HEK293 (cell line): ENCODE data around the gene SUOX.
A peak's percentile ranks its signal among the peaks of the same experiment; 100 is the strongest.

Source experiments
- CTCF ChIA-PET: fragments of 350-600 bp; formaldehyde crosslinking; extraction: SDS; loops from one replicate; lab custom pipeline; 2021; ENCODE audit warnings: antibody characterized with exemption; lab: Yijun Ruan, JAX
- POLR2A ChIA-PET: fragments of 300-600 bp; formaldehyde crosslinking; extraction: SDS; loops from one replicate; lab custom pipeline; 2020; ENCODE audit warnings: antibody characterized with exemption, inconsistent platforms; lab: Yijun Ruan, JAX
- H3K27ac ChIP-seq: fragments of 200-500 bp; sonication (Bioruptor generic); 2 replicates; pipeline ENCODE4 v1.5.1; 2014; ENCODE audit warnings: low read depth, low read length, control low read depth, inconsistent platforms; ENCODE audit errors: extremely low read depth
- H3K36me3 ChIP-seq, 2 experiments: fragments of 200-500 bp in 1 of 2; sonication (Bioruptor generic) in 1 of 2; 1 replicate in 1 of 2; 2 replicates in 1 of 2; pipeline ENCODE4 v1.5.1; 2014 to 2017; ENCODE audit warnings: inconsistent platforms in 2 of 2, low read length in 2 of 2; ENCODE audit not compliant: control insufficient read depth in 2 of 2, insufficient read depth in 1 of 2
- H3K4me1 ChIP-seq: fragments of 200-500 bp; sonication (Bioruptor generic); 2 replicates; pipeline ENCODE4 v1.5.1; 2014; ENCODE audit warnings: mild to moderate bottlenecking, low read length, inconsistent platforms; ENCODE audit not compliant: control insufficient read depth, insufficient read depth
- H3K4me3 ChIP-seq: 2 replicates; pipeline ENCODE4 v1.5.1; 2011; ENCODE audit warnings: low read depth, mild to moderate bottlenecking, control low read depth, low read length, moderate library complexity
- H3K9me3 ChIP-seq: fragments of 200-500 bp; sonication (Bioruptor generic); 2 replicates; pipeline ENCODE4 v1.5.1; 2014; ENCODE audit warnings: low read depth, low read length, inconsistent platforms; ENCODE audit not compliant: control insufficient read depth, insufficient read depth
- GLI4 ChIP-seq: fragments of 450-650 bp; formaldehyde crosslinking; IDR thresholded peaks from 2 replicates; pipeline ENCODE4 v1.5.1; 2016; ENCODE audit warnings: missing biosample characterization, missing genetic modification characterization
- GLIS2 ChIP-seq: fragments of 450-650 bp; formaldehyde crosslinking; IDR thresholded peaks from 2 replicates; pipeline ENCODE4 v1.5.1; 2016; ENCODE audit warnings: missing biosample characterization, missing genetic modification characterization
- KLF16 ChIP-seq: fragments of 450-650 bp; formaldehyde crosslinking; IDR thresholded peaks from 2 replicates; pipeline ENCODE4 v1.5.1; 2017; ENCODE audit warnings: missing biosample characterization, missing genetic modification characterization
- OVOL3 ChIP-seq: fragments of 450-650 bp; formaldehyde crosslinking; IDR thresholded peaks from 2 replicates; pipeline ENCODE4 v1.5.1; 2016; ENCODE audit warnings: missing biosample characterization, missing genetic modification characterization
- RBAK ChIP-seq: fragments of 450-650 bp; formaldehyde crosslinking; IDR thresholded peaks from 2 replicates; pipeline ENCODE4 v1.5.1; 2016; ENCODE audit warnings: missing biosample characterization, missing genetic modification characterization
- REPIN1 ChIP-seq: fragments of 450-650 bp; formaldehyde crosslinking; IDR thresholded peaks from 2 replicates; pipeline ENCODE4 v1.5.1; 2017; ENCODE audit warnings: missing biosample characterization, missing genetic modification characterization, low read depth
- ZBTB20 ChIP-seq: fragments of 450-650 bp; formaldehyde crosslinking; IDR thresholded peaks from 2 replicates; pipeline ENCODE4 v1.5.1; 2016; ENCODE audit warnings: missing biosample characterization, missing genetic modification characterization
- ZNF132 ChIP-seq: fragments of 450-650 bp; formaldehyde crosslinking; IDR thresholded peaks from 2 replicates; pipeline ENCODE4 v1.5.1; 2017; ENCODE audit warnings: missing biosample characterization, missing genetic modification characterization, borderline replicate concordance
- ZNF157 ChIP-seq: fragments of 450-650 bp; formaldehyde crosslinking; IDR thresholded peaks from 2 replicates; pipeline ENCODE4 v1.5.1; 2016; ENCODE audit warnings: missing biosample characterization, missing genetic modification characterization
- ZNF2 ChIP-seq: fragments of 450-650 bp; formaldehyde crosslinking; IDR thresholded peaks from 2 replicates; pipeline ENCODE4 v1.5.1; 2016; ENCODE audit warnings: missing biosample characterization, missing genetic modification characterization
- ZNF214 ChIP-seq: fragments of 450-650 bp; formaldehyde crosslinking; IDR thresholded peaks from 2 replicates; pipeline ENCODE4 v1.5.1; 2017; ENCODE audit warnings: missing biosample characterization, mild to moderate bottlenecking, missing genetic modification characterization, borderline replicate concordance
- ZNF221 ChIP-seq: fragments of 450-650 bp; formaldehyde crosslinking; IDR thresholded peaks from 2 replicates; pipeline ENCODE4 v1.5.1; 2017; ENCODE audit warnings: missing biosample characterization, missing genetic modification characterization, borderline replicate concordance
- ZNF223 ChIP-seq: fragments of 450-650 bp; formaldehyde crosslinking; IDR thresholded peaks from 2 replicates; pipeline ENCODE4 v1.5.1; 2016; ENCODE audit warnings: missing biosample characterization, missing genetic modification characterization
- ZNF501 ChIP-seq: fragments of 450-650 bp; formaldehyde crosslinking; IDR thresholded peaks from 2 replicates; pipeline ENCODE4 v1.5.1; 2016; ENCODE audit warnings: missing biosample characterization, missing genetic modification characterization
- ZNF629 ChIP-seq: fragments of 450-650 bp; formaldehyde crosslinking; IDR thresholded peaks from 2 replicates; pipeline ENCODE4 v1.5.1; 2017; ENCODE audit warnings: missing biosample characterization, missing genetic modification characterization
- ZNF660 ChIP-seq: fragments of 450-650 bp; IDR thresholded peaks from 2 replicates; pipeline ENCODE4 v1.5.1; 2018; ENCODE audit warnings: missing biosample characterization, mild to moderate bottlenecking, missing genetic modification characterization
- ZNF677 ChIP-seq: fragments of 450-650 bp; IDR thresholded peaks from 2 replicates; pipeline ENCODE4 v1.5.0; 2018; ENCODE audit warnings: missing biosample characterization, mild to moderate bottlenecking, missing genetic modification characterization, moderate library complexity
- ZNF747 ChIP-seq: fragments of 450-650 bp; formaldehyde crosslinking; IDR thresholded peaks from 2 replicates; pipeline ENCODE4 v1.5.1; 2016; ENCODE audit warnings: missing biosample characterization, missing genetic modification characterization
- ZXDB ChIP-seq: fragments of 450-650 bp; formaldehyde crosslinking; IDR thresholded peaks from 2 replicates; pipeline ENCODE4 v1.5.1; 2016; ENCODE audit warnings: missing biosample characterization, missing genetic modification characterization
- TF ChIP-seq, protein P1 (sequence below): fragments of 450-650 bp; formaldehyde crosslinking; optimal IDR thresholded peaks from 2 replicates; pipeline ENCODE3; 2016; ENCODE audit warnings: missing biosample characterization, mild to moderate bottlenecking, missing genetic modification characterization
- TF ChIP-seq, protein P2 (sequence below): fragments of 450-650 bp; formaldehyde crosslinking; IDR thresholded peaks from 2 replicates; pipeline ENCODE4 v1.5.1; 2016; ENCODE audit warnings: missing biosample characterization, missing genetic modification characterization
- TF ChIP-seq, protein P3 (sequence below): fragments of 450-650 bp; formaldehyde crosslinking; IDR thresholded peaks from 2 replicates; pipeline ENCODE4 v1.5.1; 2017; ENCODE audit warnings: missing biosample characterization, mild to moderate bottlenecking, missing genetic modification characterization, moderate library complexity
- TF ChIP-seq, protein P4 (sequence below): fragments of 450-650 bp; formaldehyde crosslinking; IDR thresholded peaks from 2 replicates; pipeline ENCODE4 v1.5.1; 2016; ENCODE audit warnings: missing biosample characterization, missing genetic modification characterization
- TF ChIP-seq, protein P5 (sequence below): fragments of 450-650 bp; formaldehyde crosslinking; IDR thresholded peaks from 2 replicates; pipeline ENCODE4 v1.5.1; 2016; ENCODE audit warnings: missing biosample characterization, missing genetic modification characterization

SUOX gene

DNA sequence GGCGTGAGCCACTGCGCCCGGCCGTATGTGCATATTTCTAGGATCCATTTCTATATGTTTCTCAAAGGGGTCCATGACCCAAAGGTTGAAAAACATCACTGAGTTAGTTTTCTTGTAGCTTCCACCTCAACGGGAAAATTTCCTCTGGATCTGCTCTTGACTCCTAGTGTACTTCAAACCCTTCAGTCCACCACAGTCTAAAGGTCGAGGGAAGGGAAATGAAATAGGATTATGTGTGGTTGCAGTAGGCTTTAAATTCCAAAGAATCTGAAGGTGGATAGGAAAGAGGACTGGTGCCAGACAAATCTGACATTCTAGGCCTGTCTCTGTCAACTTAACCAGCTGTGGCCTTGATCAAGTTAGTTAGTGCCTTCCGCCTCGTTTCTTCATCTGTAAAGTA is 1.7 kb upstream of the SUOX start:
- H3K4me1 ChIP-seq, result no peaks in the 10 kb centered on the region; the same call in 1 of the 2 replicates
- CTCF ChIA-PET, result interaction anchor here (0.5 to 4.8 kb wide), 34 partner anchors 9 to 1670 kb away, joined by 3 to 46 read pairs (median 6); partner anchors contain the start of genes RAB5B, RPL41 and ZC3H10
- H3K4me3 ChIP-seq, result no peak overlapping the region
- H3K36me3 ChIP-seq, result peaks cover 29 to 50% of the 10 kb centered on the region in 2 experiments
- POLR2A ChIA-PET, result interaction anchor here (0.8 to 3.3 kb wide), 13 partner anchors 9 to 257 kb away, joined by 3 to 48 read pairs (median 4); partner anchors contain the start of genes DNAJC14 and RAB5B
- H3K9me3 ChIP-seq, result no peaks in the 10 kb centered on the region
- H3K27ac ChIP-seq, result no peak overlapping the region
- TF ChIP-seq ZNF677 (tag by site-specific recombination) (no peak), ZNF747 (tag by site-specific recombination) (no peak), OVOL3 (tag by site-specific recombination) (no peak)
- TF ChIP-seq, protein P1, sequence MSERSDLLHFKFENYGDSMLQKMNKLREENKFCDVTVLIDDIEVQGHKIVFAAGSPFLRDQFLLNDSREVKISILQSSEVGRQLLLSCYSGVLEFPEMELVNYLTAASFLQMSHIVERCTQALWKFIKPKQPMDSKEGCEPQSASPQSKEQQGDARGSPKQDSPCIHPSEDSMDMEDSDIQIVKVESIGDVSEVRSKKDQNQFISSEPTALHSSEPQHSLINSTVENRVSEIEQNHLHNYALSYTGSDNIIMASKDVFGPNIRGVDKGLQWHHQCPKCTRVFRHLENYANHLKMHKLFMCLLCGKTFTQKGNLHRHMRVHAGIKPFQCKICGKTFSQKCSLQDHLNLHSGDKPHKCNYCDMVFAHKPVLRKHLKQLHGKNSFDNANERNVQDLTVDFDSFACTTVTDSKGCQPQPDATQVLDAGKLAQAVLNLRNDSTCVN, result no peak

DNA sequence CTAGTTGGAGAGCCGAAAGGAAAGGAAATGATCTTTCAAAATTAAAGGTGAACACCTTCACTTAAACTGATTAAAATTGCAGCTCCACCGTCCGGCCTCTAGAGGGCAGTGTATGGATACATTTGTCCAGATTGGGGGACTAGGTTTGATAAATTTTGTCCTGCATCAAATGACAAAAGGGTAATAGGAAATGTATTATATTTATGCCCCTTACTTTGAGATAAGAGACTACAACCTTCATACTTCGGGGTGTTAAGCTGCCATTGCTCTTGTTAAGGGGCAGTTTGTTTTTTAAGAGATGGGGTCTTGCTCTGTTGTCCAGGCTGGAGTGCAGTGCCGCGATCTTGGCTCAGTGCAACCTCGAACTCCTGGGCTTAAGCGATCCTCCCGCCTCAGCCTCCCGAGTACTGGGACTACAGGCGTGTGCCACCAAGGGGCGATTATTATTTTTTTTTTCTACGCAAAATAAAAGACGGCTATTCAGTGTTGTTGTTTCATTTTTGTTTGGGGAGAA is 818 bp upstream of the SUOX start:
- no peaks in the 10 kb centered on the region for H3K9me3 ChIP-seq
- H3K4me3 ChIP-seq, result peak overlapping the region; percentile 53; the same call in 1 of the 2 replicates
- H3K36me3 ChIP-seq, result peaks cover 24 to 41% of the 10 kb centered on the region in 2 experiments
- ChIA-PET CTCF (interaction anchor here (0.6 to 4.8 kb wide), 38 partner anchors 10 to 488 kb away, joined by 3 to 46 read pairs (median 5); partner anchors contain the start of genes BLOC1S1, RAB5B, RPL41 and ZC3H10), POLR2A (interaction anchor here (0.5 to 3.3 kb wide), 21 partner anchors 8 to 257 kb away, joined by 3 to 48 read pairs (median 4); partner anchors contain the start of genes DNAJC14 and RAB5B)
- H3K27ac ChIP-seq, result no peak overlapping the region
- H3K4me1 ChIP-seq, result no peaks in the 10 kb centered on the region; the same call in 1 of the 2 replicates
- TF ChIP-seq REPIN1 (tag by site-specific recombination) (no peak), GLIS2 (tag by site-specific recombination) (no peak), GLI4 (no peak), ZNF660 (peak; percentile 57; the same call in 1 of the 2 replicates), ZNF221 (tag by site-specific recombination) (no peak), ZNF214 (tag by site-specific recombination) (no peak), ZNF747 (tag by site-specific recombination) (no peak), ZBTB20 (no peak), ZNF2 (tag by site-specific recombination) (peak; percentile 52; the same call in 1 of the 2 replicates), ZNF501 (tag by site-specific recombination) (no peak), ZNF223 (tag by site-specific recombination) (no peak), ZNF132 (tag by site-specific recombination) (no peak), ZNF677 (tag by site-specific recombination) (no peak), KLF16 (tag by site-specific recombination) (no peak), ZNF157 (tag by site-specific recombination) (no peak), RBAK (no peak), ZXDB (tag by site-specific recombination) (peak; percentile 20; the same call in 1 of the 2 replicates), ZNF629 (tag by site-specific recombination) (0 out of 2 replicates have a peak, but pooled peaks have one; percentile 15)
- TF ChIP-seq, protein P2, sequence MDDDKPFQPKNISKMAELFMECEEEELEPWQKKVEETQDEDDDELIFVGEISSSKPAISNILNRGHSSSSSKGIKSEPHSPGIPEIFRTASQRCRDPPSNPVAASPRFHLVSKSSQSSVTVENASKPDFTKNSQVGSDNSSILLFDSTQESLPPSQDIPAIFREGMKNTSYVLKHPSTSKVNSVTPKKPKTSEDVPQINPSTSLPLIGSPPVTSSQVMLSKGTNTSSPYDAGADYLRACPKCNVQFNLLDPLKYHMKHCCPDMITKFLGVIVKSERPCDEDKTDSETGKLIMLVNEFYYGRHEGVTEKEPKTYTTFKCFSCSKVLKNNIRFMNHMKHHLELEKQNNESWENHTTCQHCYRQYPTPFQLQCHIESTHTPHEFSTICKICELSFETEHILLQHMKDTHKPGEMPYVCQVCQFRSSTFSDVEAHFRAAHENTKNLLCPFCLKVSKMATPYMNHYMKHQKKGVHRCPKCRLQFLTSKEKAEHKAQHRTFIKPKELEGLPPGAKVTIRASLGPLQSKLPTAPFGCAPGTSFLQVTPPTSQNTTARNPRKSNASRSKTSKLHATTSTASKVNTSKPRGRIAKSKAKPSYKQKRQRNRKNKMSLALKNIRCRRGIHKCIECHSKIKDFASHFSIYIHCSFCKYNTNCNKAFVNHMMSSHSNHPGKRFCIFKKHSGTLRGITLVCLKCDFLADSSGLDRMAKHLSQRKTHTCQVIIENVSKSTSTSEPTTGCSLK (tag by site-specific recombination), result no peak
- TF ChIP-seq, protein P3, sequence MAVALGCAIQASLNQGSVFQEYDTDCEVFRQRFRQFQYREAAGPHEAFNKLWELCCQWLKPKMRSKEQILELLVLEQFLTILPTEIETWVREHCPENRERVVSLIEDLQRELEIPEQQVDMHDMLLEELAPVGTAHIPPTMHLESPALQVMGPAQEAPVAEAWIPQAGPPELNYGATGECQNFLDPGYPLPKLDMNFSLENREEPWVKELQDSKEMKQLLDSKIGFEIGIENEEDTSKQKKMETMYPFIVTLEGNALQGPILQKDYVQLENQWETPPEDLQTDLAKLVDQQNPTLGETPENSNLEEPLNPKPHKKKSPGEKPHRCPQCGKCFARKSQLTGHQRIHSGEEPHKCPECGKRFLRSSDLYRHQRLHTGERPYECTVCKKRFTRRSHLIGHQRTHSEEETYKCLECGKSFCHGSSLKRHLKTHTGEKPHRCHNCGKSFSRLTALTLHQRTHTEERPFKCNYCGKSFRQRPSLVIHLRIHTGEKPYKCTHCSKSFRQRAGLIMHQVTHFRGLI (tag by site-specific recombination), result no peak
- TF ChIP-seq, protein P4, sequence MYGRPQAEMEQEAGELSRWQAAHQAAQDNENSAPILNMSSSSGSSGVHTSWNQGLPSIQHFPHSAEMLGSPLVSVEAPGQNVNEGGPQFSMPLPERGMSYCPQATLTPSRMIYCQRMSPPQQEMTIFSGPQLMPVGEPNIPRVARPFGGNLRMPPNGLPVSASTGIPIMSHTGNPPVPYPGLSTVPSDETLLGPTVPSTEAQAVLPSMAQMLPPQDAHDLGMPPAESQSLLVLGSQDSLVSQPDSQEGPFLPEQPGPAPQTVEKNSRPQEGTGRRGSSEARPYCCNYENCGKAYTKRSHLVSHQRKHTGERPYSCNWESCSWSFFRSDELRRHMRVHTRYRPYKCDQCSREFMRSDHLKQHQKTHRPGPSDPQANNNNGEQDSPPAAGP, result no peak
- TF ChIP-seq, protein P5, sequence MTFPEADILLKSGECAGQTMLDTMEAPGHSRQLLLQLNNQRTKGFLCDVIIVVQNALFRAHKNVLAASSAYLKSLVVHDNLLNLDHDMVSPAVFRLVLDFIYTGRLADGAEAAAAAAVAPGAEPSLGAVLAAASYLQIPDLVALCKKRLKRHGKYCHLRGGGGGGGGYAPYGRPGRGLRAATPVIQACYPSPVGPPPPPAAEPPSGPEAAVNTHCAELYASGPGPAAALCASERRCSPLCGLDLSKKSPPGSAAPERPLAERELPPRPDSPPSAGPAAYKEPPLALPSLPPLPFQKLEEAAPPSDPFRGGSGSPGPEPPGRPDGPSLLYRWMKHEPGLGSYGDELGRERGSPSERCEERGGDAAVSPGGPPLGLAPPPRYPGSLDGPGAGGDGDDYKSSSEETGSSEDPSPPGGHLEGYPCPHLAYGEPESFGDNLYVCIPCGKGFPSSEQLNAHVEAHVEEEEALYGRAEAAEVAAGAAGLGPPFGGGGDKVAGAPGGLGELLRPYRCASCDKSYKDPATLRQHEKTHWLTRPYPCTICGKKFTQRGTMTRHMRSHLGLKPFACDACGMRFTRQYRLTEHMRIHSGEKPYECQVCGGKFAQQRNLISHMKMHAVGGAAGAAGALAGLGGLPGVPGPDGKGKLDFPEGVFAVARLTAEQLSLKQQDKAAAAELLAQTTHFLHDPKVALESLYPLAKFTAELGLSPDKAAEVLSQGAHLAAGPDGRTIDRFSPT (tag by site-specific recombination), result no peak
